Measurements from ENCODE around the gene NEU1.

DNA sequence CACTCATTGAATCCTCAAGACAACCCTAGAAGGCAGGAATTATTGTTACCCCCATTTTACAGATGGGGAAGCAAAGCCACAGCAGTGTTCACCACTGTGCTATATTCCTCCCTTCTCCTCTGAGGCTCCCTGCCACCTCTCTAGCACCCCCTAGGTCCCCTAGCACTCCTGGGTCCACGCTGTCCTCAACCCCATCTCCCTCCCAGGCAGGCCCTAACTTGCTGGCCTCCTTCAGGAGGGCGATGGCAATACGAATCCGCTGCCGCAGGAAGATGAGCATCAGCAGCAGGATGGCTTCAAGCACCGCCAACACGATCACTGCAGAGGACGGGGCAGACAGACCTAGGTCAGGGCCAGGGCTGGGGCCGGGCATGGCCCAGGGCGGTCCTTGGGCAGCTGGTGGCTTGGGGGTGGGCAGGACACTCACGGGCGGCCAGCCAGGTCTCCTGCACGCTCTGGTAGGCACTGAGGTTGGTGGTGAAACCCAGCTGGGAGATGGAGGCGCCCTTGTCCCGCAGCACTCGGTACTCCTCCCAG lies 7.8 kb upstream of the NEU1 start:
- TF ChIP-seq CTCF (IDR thresholded peaks at IDR 0.05), result no peak
- no peak for TF ChIP-seq POLR2A (IDR thresholded peaks at IDR 0.05)
